ENCODE measurements around the gene SVOP. TPM values are rescaled to one million over a fixed set of nuclear protein-coding genes. Genes with fewer than 3 reads are reported as not detected.
"Not testable (repeated sequence)": the region's sequence is repeated elsewhere in the genome, so short reads cannot be mapped to it uniquely, and the experiment has no call there.

The SVOP gene
- total and polyA plus RNA-seq, 4 donors: 8.7 to 33.5 (median 29.5) TPM

DNA sequence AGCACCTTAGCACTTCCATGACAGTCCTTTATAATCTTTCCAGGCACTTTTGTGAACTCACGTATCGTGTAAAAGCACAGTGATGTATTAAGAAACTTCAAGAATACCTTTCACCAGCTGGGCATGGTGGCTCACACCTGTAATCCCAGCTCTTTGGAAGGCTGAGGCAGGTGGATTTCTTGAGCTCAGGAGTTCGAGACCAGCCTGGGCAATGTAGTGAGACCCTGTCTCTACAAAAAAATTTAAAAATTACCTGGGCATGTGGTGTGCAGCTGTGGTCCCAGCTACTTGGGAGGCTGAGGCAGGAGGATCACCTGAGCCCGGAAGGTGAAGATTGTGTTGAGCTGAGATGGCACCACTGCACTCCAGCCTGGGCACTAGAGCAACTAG, 33.3 kb upstream of the SVOP start:
- WGBS (ENCODE audit: insufficient coverage): 100% methylated on average over 1 of the region's 4 CpGs
- not testable (repeated sequence) for DNase-seq (ENCODE audit: low read depth in 4 of 6, low spot score in 6 of 6); H3K27ac ChIP-seq (ENCODE audit: low read depth, low read length); H3K9me3 ChIP-seq (ENCODE audit: control insufficient read depth, insufficient read depth, low read length); H3K27me3 ChIP-seq (ENCODE audit: control insufficient read depth, insufficient read depth, low read length); H3K36me3 ChIP-seq (ENCODE audit: control insufficient read depth, insufficient read depth, low read length)
- Histone ChIP-seq H3K4me1 (ENCODE audit: control insufficient read depth, insufficient read depth, low read length) (peaks cover 14% of the 10 kb centered on the region), H3K4me3 (ENCODE audit: low read depth, low read length) (peak overlapping the region; percentile 87)

DNA sequence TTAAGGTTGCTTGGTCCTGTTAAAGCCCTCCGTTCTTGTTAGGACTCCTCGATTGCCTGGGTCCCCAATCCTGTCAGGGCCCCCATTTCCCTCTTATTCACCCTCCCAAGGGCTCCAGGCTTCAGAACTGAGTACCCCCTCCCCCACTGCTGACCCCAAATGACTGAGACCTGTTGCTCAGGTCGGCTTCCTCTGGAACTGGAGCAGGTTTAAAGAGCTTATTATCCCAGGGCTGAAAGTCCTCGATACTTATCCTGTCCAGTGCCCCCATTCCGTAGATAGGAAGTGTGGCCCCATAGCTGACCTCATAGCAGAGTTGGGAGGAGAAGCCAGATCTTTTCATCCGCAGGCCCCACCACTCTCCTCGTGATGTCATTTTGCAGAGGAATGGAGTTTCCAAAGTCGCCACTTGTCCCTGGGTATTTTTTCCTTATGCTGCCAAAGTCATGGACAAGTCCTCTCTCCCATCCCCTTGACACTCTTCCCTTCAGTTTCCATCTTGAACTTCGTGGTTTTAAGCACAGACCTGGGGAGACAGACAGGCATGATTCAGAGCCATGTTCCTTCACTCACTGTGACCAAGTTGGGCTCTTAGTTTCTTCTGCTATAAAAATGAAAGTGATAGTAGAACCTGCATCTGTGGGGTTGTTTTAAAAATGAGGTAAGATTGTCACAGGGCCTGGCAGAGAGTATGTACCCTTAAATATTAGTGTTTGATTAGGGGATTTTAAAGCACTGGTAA, 32.7 kb upstream of the SVOP start:
- peaks cover 14% of the 10 kb centered on the region for H3K4me1 ChIP-seq (ENCODE audit: control insufficient read depth, insufficient read depth, low read length)
- H3K27me3 ChIP-seq (ENCODE audit: control insufficient read depth, insufficient read depth, low read length): no peaks in the 10 kb centered on the region
- H3K27ac ChIP-seq (ENCODE audit: low read depth, low read length): no peak overlapping the region
- WGBS (ENCODE audit: insufficient coverage): 27% methylated on average over 7 of the region's 9 CpGs
- DNase-seq (ENCODE audit: low read depth in 4 of 6, low spot score in 6 of 6): peak in 1 of 6 donors; percentile 3
- H3K9me3 ChIP-seq (ENCODE audit: control insufficient read depth, insufficient read depth, low read length): no peaks in the 10 kb centered on the region
- H3K36me3 ChIP-seq (ENCODE audit: control insufficient read depth, insufficient read depth, low read length): peaks cover 2% of the 10 kb centered on the region
- peak overlapping the region; percentile 87 for H3K4me3 ChIP-seq (ENCODE audit: low read depth, low read length)

DNA sequence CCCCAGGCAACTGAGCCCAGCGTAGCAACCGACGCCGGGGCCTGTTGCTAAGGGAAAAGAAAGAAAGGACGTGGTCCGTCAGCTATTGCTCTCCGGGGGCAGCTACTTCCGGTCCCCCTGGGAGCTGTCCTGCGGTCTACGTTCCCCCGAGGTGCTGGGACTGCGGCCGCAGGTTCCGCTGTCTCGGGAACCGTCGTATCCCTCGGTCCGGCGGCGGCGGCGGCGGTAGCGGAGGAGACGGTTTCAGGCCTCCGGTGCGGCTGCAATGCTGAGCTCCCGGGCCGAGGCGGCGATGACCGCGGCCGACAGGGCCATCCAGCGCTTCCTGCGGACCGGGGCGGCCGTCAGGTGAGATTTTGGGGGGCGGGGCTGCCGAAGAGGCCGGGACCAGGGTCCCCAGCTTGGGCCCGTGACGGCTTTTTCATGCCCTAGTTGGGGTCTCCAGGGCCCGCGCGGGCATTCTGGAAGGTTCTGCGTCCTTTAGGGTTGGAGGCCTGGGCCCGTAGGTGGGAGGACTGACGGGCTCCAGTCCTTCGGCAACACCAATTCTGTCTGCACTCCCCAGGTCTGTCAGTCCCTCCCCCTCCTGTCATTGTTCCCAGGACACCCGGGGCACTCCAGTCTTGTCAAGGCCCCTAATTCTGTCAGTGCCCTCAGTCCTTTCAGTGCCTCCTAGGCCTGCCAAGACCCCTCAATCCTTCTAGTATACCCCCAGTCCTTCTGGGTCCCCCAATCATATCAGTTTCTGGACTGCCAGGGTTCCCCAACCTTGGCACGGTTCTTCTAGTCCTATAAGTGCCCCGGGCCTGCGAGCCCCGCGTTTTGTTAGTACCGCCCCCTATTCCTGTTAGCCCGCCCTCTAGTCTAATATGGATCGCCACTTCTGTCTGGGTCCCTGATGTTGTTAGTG, 31.8 kb upstream of the SVOP start, which contains the start of gene USP30:
Gene USP30 (plus strand): TSS at position 163 of the 910 bp plus-strand sequence. CDS start 103 bp downstream, at position 266.
- 0% methylated on average over 51 of the region's 61 CpGs for WGBS (ENCODE audit: insufficient coverage)
- peak; percentile 7 to 96 (median 78) for DNase-seq (ENCODE audit: low read depth in 4 of 6, low spot score in 6 of 6)
- H3K27ac ChIP-seq (ENCODE audit: low read depth, low read length): peak within 1 kb of the TSS; percentile 57
- H3K4me1 ChIP-seq (ENCODE audit: control insufficient read depth, insufficient read depth, low read length): peaks cover 14% of the 10 kb centered on the region
- peaks cover 2% of the 10 kb centered on the region for H3K36me3 ChIP-seq (ENCODE audit: control insufficient read depth, insufficient read depth, low read length)
- no peaks in the 10 kb centered on the region for H3K27me3 ChIP-seq (ENCODE audit: control insufficient read depth, insufficient read depth, low read length)
- no peaks in the 10 kb centered on the region for H3K9me3 ChIP-seq (ENCODE audit: control insufficient read depth, insufficient read depth, low read length)
- peak within 1 kb of the TSS; percentile 87 for H3K4me3 ChIP-seq (ENCODE audit: low read depth, low read length)

DNA sequence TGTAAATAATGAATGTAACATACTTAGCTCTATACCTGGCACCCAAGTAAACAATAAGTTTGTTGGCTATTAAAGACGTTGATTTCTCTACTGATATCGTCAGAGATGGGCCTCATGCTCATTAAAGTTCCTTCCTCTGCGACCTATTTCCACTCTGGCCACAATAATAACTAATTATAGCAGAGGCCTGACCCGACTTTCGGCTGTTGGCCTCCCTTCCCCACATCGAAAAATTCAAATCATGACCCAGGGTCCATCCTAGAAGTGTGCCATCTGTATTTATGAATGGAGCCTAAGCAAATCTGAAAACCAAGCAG, 31.2 kb upstream of the SVOP start:
- Histone ChIP-seq H3K4me3 (ENCODE audit: low read depth, low read length) (peak overlapping the region; percentile 87), H3K4me1 (ENCODE audit: control insufficient read depth, insufficient read depth, low read length) (peaks cover 14% of the 10 kb centered on the region), H3K36me3 (ENCODE audit: control insufficient read depth, insufficient read depth, low read length) (peaks cover 2% of the 10 kb centered on the region), H3K27me3 (ENCODE audit: control insufficient read depth, insufficient read depth, low read length) (no peaks in the 10 kb centered on the region), H3K27ac (ENCODE audit: low read depth, low read length) (peak overlapping the region; percentile 57), H3K9me3 (ENCODE audit: control insufficient read depth, insufficient read depth, low read length) (no peaks in the 10 kb centered on the region)
- WGBS (ENCODE audit: insufficient coverage): 0% methylated on average over 4 of the region's 6 CpGs
- peak in 1 of 6 donors; percentile 50 for DNase-seq (ENCODE audit: low read depth in 4 of 6, low spot score in 6 of 6)

DNA sequence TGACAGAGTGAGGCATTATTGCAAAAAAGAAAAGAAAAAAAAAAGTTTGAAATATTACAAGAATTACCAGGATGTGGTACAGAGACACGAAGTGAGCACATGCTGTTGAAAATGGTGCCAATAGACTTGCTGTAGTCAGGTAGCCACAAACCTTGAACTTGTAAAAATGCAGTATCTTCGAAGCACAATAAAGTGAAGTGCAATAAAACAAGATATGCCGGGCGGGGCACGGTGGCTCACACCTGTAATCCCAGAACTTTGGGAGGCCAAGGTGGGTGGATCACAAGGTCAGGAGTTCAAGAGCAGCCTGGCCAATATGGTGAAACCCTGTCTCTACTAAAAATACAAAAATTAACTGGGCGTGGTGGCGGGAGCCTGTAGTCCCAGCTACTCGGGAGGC, 28.9 kb upstream of the SVOP start:
- not testable (repeated sequence) for H3K4me3 ChIP-seq (ENCODE audit: low read depth, low read length); H3K9me3 ChIP-seq (ENCODE audit: control insufficient read depth, insufficient read depth, low read length); H3K27ac ChIP-seq (ENCODE audit: low read depth, low read length); DNase-seq (ENCODE audit: low read depth in 4 of 6, low spot score in 6 of 6); H3K36me3 ChIP-seq (ENCODE audit: control insufficient read depth, insufficient read depth, low read length); H3K27me3 ChIP-seq (ENCODE audit: control insufficient read depth, insufficient read depth, low read length)
- 74% methylated on average over 8 of the region's 8 CpGs for WGBS (ENCODE audit: insufficient coverage)
- H3K4me1 ChIP-seq (ENCODE audit: control insufficient read depth, insufficient read depth, low read length): peaks cover 14% of the 10 kb centered on the region

DNA sequence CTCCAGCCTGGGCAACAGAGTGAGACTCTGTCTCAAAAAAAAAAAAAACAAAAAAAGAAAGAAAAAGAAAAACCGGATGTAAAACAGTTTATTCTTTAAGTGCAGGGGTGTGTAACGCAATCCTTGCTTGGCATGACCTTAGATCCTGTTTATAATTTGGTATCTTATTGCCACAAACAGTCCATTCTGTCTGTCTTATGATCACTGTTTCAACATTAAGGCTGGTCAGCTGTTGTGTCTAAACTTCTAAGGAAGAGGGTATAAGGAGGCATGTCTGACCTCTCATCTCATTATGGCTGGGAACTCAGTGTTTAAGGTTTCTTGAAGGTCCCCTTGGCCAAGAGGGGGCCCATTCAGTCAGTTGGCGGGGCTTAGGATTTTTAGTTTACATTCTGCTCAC, 27.8 kb upstream of the SVOP start:
- peaks cover 14% of the 10 kb centered on the region for H3K4me1 ChIP-seq (ENCODE audit: control insufficient read depth, insufficient read depth, low read length)
- H3K9me3 ChIP-seq (ENCODE audit: control insufficient read depth, insufficient read depth, low read length); DNase-seq (ENCODE audit: low read depth in 4 of 6, low spot score in 6 of 6); H3K27ac ChIP-seq (ENCODE audit: low read depth, low read length); H3K36me3 ChIP-seq (ENCODE audit: control insufficient read depth, insufficient read depth, low read length); H3K27me3 ChIP-seq (ENCODE audit: control insufficient read depth, insufficient read depth, low read length); H3K4me3 ChIP-seq (ENCODE audit: low read depth, low read length): not testable (repeated sequence)
- WGBS (ENCODE audit: insufficient coverage): no CpG with 5 or more reads among the region's 3 CpGs

DNA sequence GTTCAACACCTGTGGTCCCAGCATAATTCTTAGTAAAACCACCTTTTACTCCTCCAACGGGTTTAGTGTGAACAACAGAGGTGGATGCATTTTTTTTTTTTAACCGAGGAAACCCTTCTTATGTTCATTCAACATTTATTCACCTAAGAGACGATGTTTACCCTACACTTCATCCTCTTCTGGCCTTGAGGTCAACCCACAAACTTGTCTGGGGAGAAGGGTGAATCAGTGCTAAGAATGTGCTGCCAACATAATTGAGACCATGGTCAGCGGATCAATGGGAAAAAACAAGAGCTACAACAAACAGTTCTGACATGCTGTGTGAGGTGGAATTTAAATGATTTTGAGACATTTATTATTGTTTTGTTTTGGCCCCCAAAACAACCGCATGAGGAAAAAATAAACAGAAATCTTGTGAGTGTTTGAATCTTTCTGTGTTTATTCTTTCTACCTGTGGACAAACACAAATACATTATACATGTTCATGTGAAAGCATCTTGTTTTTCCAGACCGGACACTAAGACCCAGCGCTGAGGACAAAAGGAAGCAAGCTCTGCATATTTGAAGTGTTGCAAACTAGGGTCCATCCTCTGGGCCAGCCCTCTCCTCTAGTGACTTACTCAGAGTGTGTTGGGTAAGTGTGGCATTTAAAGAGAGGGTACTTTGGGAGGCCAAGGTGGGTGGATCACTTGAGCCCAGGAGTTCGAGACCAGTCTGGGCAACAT, 26.4 kb upstream of the SVOP start:
- WGBS (ENCODE audit: insufficient coverage): 50% methylated on average over 1 of the region's 8 CpGs

DNA sequence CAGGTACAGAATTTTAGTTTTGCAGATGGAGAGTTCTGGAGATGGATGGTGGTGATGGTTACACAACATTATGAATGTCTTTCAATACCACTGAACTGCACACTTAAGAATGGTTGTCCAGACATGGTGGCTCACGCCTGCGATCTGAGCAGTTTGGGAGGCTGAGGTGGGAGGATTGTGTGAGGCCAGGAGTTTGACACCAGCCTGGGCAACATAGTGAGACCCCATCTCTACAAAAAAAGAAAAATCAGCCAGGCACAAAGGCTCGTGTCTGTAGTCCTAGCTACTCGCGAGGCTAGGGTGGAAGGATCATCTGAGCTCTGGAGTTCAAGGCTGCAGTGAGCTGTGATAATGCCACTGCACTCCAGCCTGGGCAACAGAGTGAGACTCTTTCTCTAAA, 23.4 kb upstream of the SVOP start:
- no CpG with 5 or more reads among the region's 5 CpGs for WGBS (ENCODE audit: insufficient coverage)
- H3K27me3 ChIP-seq (ENCODE audit: control insufficient read depth, insufficient read depth, low read length): peaks cover 3% of the 10 kb centered on the region
- no peak overlapping the region for H3K4me3 ChIP-seq (ENCODE audit: low read depth, low read length)
- H3K27ac ChIP-seq (ENCODE audit: low read depth, low read length): no peak overlapping the region
- no peak for DNase-seq (ENCODE audit: low read depth in 4 of 6, low spot score in 6 of 6)
- H3K36me3 ChIP-seq (ENCODE audit: control insufficient read depth, insufficient read depth, low read length): no peaks in the 10 kb centered on the region
- H3K4me1 ChIP-seq (ENCODE audit: control insufficient read depth, insufficient read depth, low read length): no peaks in the 10 kb centered on the region
- no peaks in the 10 kb centered on the region for H3K9me3 ChIP-seq (ENCODE audit: control insufficient read depth, insufficient read depth, low read length)

More for the DNA sequence above, 26.4 kb upstream of the SVOP start:
- Histone ChIP-seq H3K36me3 (ENCODE audit: control insufficient read depth, insufficient read depth, low read length) (no peaks in the 10 kb centered on the region), H3K27ac (ENCODE audit: low read depth, low read length) (no peak overlapping the region), H3K4me3 (ENCODE audit: low read depth, low read length) (no peak overlapping the region), H3K4me1 (ENCODE audit: control insufficient read depth, insufficient read depth, low read length) (peaks cover 2% of the 10 kb centered on the region), H3K27me3 (ENCODE audit: control insufficient read depth, insufficient read depth, low read length) (peaks cover 3% of the 10 kb centered on the region), H3K9me3 (ENCODE audit: control insufficient read depth, insufficient read depth, low read length) (no peaks in the 10 kb centered on the region)
- DNase-seq (ENCODE audit: low read depth in 4 of 6, low spot score in 6 of 6): no peak

DNA sequence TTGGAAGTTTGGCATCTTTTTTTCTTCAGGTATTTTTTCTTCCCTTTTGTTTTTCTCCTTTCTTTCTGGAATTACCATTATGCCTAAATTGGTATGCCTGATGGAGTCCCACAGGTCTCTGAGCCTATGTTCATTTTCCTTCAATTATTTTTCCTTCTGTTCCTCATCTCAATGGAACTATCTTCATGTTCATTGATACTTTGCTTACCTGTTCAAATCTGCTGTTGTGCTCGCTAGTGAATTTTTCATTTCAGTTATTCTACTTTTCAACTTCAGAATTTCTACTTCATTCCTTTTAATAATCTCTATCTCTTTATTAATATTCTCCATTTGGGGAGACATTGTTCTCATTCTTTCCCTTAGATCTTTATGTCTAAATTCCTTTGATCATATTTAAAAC, 16.1 kb upstream of the SVOP start:
- Histone ChIP-seq H3K4me3 (ENCODE audit: low read depth, low read length) (no peak overlapping the region), H3K27me3 (ENCODE audit: control insufficient read depth, insufficient read depth, low read length) (no peaks in the 10 kb centered on the region), H3K9me3 (ENCODE audit: control insufficient read depth, insufficient read depth, low read length) (no peaks in the 10 kb centered on the region), H3K4me1 (ENCODE audit: control insufficient read depth, insufficient read depth, low read length) (no peaks in the 10 kb centered on the region), H3K27ac (ENCODE audit: low read depth, low read length) (no peak overlapping the region), H3K36me3 (ENCODE audit: control insufficient read depth, insufficient read depth, low read length) (no peaks in the 10 kb centered on the region)
- WGBS (ENCODE audit: insufficient coverage): no CpG with 5 or more reads among the region's 1 CpG
- DNase-seq (ENCODE audit: low read depth in 4 of 6, low spot score in 6 of 6): no peak
